Suprapubic skin (tissue), 4 donors: Measurements from ENCODE around the gene LONP2. TPM values are rescaled to one million over a fixed set of nuclear protein-coding genes. Genes with fewer than 3 reads are reported as not detected.

Source experiments
- DNase-seq, 2 donors: peaks; one replicate each; pipeline ENCODE4 v3.0.0-alpha.2; 2019; ENCODE audit warnings: low spot score in 2 of 2
- H3K27ac ChIP-seq: fragments of 200-600 bp; sonication (generic); one replicate; pipeline ENCODE4 v1.5.1; 2019
- H3K27me3 ChIP-seq: fragments of 200-600 bp; sonication (generic); one replicate; pipeline ENCODE4 v1.5.1; 2019
- H3K36me3 ChIP-seq: fragments of 200-600 bp; sonication (generic); one replicate; pipeline ENCODE4 v1.5.1; 2019
- H3K4me1 ChIP-seq: fragments of 200-600 bp; sonication (generic); one replicate; pipeline ENCODE4 v1.5.1; 2019
- H3K4me3 ChIP-seq: fragments of 200-600 bp; sonication (generic); one replicate; pipeline ENCODE4 v1.5.1; 2019; ENCODE audit warnings: mild to moderate bottlenecking
- H3K9me3 ChIP-seq: fragments of 200-600 bp; sonication (generic); one replicate; pipeline ENCODE4 v1.5.1; 2019
- EP300 ChIP-seq: sonication (generic); formaldehyde crosslinking; IDR thresholded peaks from one replicate; pipeline ENCODE4 v1.6.1; 2017; ENCODE audit warnings: antibody characterized with exemption
- POLR2A ChIP-seq, 2 donors: fragments of 450-650 bp; IDR thresholded peaks; one replicate each; pipeline ENCODE4 v1.6.1; 2017; ENCODE audit warnings: antibody characterized with exemption in 2 of 2, mild to moderate bottlenecking in 2 of 2, moderate library complexity in 2 of 2
- POLR2AphosphoS5 ChIP-seq, 3 donors: sonication (generic); formaldehyde crosslinking; IDR thresholded peaks; one replicate each; pipeline ENCODE4 v1.6.1; 2017; ENCODE audit warnings: antibody characterized with exemption in 3 of 3
- WGBS: methylation state at CpG from one replicate; pipeline ENCODE4 v1.1.5; 2018; 5-methylcytosine and 5-hydroxymethylcytosine counted together
- total RNA-seq, 4 donors: library from RNA; depleted of rRNA; stranded (reverse); fragments of >200 nt; gene quantifications; one replicate each; pipeline ENCODE4 v1.1.0, GENCODE V29; 2016
- TF ChIP-seq, protein P1 (sequence below), 2 donors: fragments of 200-600 bp in 1 of 2; fragments of 450-650 bp in 1 of 2; sonication (generic) in 1 of 2; IDR thresholded peaks; one replicate each; pipeline ENCODE4 v1.5.1; 2016 to 2019; ENCODE audit warnings: antibody characterized with exemption in 2 of 2, mild to moderate bottlenecking in 1 of 2, moderate library complexity in 1 of 2

Gene LONP2
- total RNA-seq, 4 donors from 2014 or later = 39.6 to 97.9 (median 52.8) TPM

DNA sequence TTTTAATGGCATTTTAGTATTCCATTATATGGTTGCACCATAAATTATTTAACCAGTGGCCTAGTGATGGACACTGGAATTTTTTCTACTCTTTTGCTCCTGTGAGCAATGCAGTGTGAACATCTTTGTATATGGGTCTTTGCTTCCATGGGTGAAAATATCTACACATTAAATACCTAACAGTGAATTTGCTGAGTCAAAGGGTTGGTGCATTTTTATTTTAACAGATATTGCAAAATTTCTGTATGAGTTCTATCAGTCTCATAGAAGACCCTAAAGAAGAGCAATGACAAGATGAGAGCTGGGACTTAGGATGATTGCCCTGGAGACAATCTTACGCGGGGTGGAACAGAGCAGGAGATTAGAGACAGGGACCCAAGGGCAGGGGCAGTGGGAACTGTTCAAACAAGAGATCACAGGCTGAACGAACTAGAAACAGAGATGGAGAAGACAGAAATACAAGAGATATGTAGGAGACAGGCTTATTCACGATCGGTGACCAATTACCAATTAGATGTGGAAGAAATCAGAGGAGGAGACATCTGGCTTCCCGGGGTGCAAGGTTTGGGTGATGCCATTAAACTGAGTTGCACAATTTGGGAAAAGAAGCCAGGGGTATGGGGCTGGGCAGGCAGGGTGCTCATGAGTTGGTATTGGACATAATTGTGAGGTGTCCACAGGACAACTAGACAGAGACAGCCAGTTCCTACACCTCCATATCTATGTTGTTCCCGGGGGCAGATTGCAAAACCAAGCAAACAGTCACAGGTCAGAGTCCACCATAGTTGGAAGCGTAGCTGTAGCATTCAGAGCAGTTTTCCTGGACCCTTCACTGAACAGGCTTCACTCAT lies 39.9 kb upstream of the LONP2 start:
- WGBS = 87% methylated on average over 8 of the region's 8 CpGs
- DNase-seq = no peak

DNA sequence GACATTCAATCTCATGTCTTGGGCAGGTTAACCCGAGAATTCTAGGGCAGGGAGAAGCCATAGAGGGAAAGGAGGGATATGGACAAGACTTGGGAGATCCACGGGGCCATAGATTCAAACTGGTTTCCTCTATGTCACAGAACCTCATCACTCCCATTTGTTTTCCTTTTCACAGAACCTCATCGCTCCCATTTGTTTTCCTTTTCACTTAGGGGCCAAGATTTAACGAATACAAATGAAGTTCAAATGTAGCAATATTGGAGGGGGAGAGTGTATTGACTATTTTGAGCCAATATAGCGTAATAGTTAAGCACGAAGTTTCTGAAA lies 39.3 kb upstream of the LONP2 start:
- Histone ChIP-seq H3K4me3 (no peak overlapping the region), H3K36me3 (no peaks in the 10 kb centered on the region), H3K4me1 (no peaks in the 10 kb centered on the region), H3K27me3 (no peaks in the 10 kb centered on the region), H3K27ac (no peak overlapping the region), H3K9me3 (no peaks in the 10 kb centered on the region)
- whole genome bisulfite sequencing = 85% methylated on average over 6 of the region's 6 CpGs
- TF ChIP-seq POLR2A (IDR thresholded peaks at IDR 0.05) = no peak
- TF ChIP-seq, protein P1, sequence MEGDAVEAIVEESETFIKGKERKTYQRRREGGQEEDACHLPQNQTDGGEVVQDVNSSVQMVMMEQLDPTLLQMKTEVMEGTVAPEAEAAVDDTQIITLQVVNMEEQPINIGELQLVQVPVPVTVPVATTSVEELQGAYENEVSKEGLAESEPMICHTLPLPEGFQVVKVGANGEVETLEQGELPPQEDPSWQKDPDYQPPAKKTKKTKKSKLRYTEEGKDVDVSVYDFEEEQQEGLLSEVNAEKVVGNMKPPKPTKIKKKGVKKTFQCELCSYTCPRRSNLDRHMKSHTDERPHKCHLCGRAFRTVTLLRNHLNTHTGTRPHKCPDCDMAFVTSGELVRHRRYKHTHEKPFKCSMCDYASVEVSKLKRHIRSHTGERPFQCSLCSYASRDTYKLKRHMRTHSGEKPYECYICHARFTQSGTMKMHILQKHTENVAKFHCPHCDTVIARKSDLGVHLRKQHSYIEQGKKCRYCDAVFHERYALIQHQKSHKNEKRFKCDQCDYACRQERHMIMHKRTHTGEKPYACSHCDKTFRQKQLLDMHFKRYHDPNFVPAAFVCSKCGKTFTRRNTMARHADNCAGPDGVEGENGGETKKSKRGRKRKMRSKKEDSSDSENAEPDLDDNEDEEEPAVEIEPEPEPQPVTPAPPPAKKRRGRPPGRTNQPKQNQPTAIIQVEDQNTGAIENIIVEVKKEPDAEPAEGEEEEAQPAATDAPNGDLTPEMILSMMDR (IDR thresholded peaks at IDR 0.05) = no peak
- no peak for TF ChIP-seq POLR2AphosphoS5 (IDR thresholded peaks at IDR 0.05)
- no peak for TF ChIP-seq EP300
- DNase-seq = no peak

More for the DNA sequence above, 39.9 kb upstream of the LONP2 start:
- H3K27ac ChIP-seq = no peak overlapping the region
- H3K9me3 ChIP-seq = no peaks in the 10 kb centered on the region
- H3K27me3 ChIP-seq = no peaks in the 10 kb centered on the region
- H3K36me3 ChIP-seq = no peaks in the 10 kb centered on the region
- TF ChIP-seq POLR2A (IDR thresholded peaks at IDR 0.05) (no peak), POLR2AphosphoS5 (IDR thresholded peaks at IDR 0.05) (no peak), EP300 (no peak)
- TF ChIP-seq, protein P1 (IDR thresholded peaks at IDR 0.05) = no peak
- H3K4me3 ChIP-seq = no peak overlapping the region
- no peaks in the 10 kb centered on the region for H3K4me1 ChIP-seq

DNA sequence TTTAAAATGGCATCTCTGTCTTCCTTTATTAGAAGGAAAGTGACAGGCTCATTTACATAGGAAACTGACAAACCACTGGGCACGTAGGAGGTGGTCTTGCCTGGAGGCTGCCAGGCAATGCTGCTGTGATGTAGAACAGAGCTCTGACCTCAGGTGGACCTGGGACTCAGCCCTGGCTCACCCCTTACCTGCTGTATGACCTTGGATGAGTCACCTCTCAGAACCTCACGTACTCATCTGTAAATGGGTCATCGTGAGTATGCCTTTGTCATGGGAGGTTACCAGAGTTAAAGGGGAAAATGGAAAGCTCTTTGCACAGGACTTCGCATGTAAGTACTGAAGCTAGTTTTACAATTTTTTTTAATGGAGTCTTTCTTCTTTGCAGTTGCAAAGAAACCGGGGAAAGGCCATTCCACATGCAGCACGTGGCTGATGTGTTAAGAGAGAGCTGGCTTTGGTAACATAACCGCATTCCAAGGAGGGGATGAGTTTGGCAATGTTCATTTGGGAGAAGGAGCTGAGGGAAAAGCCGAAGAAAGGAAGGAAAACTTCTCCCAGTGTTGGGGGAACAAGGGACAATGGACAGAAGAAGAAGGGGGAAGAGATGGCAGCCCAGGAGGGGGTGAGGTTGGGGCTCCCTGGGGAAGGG lies 37.4 kb upstream of the LONP2 start:
- H3K4me1 ChIP-seq = no peaks in the 10 kb centered on the region
- no peak for DNase-seq
- TF ChIP-seq POLR2A (IDR thresholded peaks at IDR 0.05) (no peak), EP300 (no peak), POLR2AphosphoS5 (IDR thresholded peaks at IDR 0.05) (no peak)
- TF ChIP-seq, protein P1 (IDR thresholded peaks at IDR 0.05) = no peak
- H3K27ac ChIP-seq = no peak overlapping the region
- H3K36me3 ChIP-seq = no peaks in the 10 kb centered on the region
- H3K4me3 ChIP-seq = no peak overlapping the region
- no peaks in the 10 kb centered on the region for H3K27me3 ChIP-seq
- H3K9me3 ChIP-seq = no peaks in the 10 kb centered on the region
- WGBS = 51% methylated on average over 8 of the region's 8 CpGs

DNA sequence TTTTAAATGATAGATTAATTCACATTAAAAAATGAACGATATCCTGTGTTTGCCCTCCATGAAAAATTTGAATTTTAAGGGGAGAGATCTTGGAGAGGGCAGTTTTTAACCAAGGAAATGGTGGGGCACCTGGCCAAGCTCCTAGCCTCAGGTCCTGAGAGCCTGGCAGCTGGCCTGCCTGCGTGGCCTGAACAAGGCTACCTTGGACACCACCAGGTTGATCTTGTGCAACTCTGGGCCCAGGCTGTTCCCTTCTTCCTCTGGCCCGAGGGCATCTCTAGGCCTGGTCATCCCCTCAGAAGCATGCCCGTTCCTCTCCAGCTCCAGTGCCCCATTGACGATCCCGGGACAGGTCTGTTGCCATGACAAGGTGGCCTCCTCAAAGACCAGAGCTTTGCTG lies 33.4 kb upstream of the LONP2 start:
- Histone ChIP-seq H3K36me3 (no peaks in the 10 kb centered on the region), H3K27me3 (no peaks in the 10 kb centered on the region), H3K27ac (no peak overlapping the region), H3K9me3 (no peaks in the 10 kb centered on the region), H3K4me1 (no peaks in the 10 kb centered on the region), H3K4me3 (no peak overlapping the region)
- WGBS = 71% methylated on average over 6 of the region's 6 CpGs
- TF ChIP-seq EP300 = no peak
- TF ChIP-seq, protein P1 (IDR thresholded peaks at IDR 0.05) = no peak
- no peak for TF ChIP-seq POLR2A (IDR thresholded peaks at IDR 0.05)
- TF ChIP-seq POLR2AphosphoS5 (IDR thresholded peaks at IDR 0.05) = no peak
- DNase-seq = no peak

DNA sequence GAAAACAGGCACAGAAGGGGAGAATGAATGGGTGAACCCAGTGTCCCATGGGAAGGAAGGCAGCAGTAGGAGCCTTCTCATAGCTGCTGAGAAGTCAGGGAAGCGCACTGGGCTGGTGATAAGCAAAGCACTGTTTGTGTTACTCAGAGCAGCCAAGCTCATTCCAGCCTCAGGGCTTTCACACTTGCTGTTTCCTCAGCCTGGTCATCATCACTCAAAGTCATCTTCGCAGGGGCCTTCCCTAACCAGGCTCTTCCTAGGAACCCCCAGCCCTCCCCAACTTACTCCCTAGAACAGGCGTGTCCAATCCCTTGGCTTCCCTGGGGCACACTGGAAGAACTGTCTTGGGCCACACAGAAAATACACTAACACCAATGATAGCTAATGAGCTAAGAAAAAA lies 32.1 kb upstream of the LONP2 start:
- Histone ChIP-seq H3K27ac (no peak overlapping the region), H3K4me1 (no peaks in the 10 kb centered on the region), H3K4me3 (no peak overlapping the region), H3K9me3 (no peaks in the 10 kb centered on the region), H3K27me3 (no peaks in the 10 kb centered on the region), H3K36me3 (no peaks in the 10 kb centered on the region)
- TF ChIP-seq POLR2AphosphoS5 (IDR thresholded peaks at IDR 0.05) (no peak), EP300 (no peak), POLR2A (IDR thresholded peaks at IDR 0.05) (no peak)
- TF ChIP-seq, protein P1 (IDR thresholded peaks at IDR 0.05) = no peak
- WGBS = 76% methylated on average over 3 of the region's 3 CpGs
- no peak for DNase-seq
